TTC549 (cell line): ENCODE data around the gene ATP5F1D.

ENCODE experiments used
- FAIRE-seq: peaks from 2 replicates; lab custom pipeline; 2012; peaks lifted over from hg19 to GRCh38; lab: Jason Lieb, UNC

ATP5F1D gene

DNA sequence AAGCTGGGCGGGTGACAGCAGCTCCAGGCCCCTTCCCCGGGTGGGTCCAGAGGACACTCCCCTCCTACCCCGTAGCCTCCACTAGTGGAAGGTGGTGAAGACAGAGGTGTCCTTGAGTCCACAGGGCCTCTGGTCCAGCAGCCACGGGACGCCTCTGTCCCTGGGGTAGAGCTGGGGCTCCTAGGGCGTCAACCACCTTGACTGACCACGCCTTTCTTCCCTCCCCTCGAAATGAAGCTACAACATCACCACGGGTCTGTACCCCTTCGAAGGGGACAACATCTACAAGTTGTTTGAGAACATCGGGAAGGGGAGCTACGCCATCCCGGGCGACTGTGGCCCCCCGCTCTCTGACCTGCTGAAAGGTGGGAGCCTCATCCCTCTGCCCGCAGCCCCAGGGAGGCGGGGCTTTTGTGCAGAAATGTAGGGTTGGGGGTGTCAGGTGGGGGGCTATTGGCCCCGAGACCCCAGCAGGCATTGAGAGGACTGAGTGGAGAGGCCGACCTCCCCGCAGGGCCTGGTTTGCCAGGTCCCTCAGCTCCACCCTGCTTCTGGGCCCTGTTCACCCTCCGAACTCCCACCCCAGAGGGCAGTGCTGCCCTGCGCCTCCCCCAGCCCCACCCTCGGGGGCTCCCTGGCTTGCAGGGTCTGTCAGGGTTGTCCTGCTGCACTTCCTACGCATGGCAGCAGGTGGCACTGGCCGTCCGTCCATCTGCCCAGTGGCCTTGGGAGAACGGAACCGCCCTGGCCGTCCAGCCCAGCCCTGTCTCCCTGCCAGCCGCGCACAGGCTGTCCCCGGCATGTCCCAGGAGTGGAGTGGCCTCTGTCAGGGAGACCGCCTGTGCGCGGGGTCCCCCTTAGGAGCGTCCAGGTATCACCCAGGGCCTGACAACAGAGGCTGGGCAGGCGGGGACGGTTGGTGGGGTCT is 20.3 kb upstream of the ATP5F1D start:
- FAIRE-seq: no peak

DNA sequence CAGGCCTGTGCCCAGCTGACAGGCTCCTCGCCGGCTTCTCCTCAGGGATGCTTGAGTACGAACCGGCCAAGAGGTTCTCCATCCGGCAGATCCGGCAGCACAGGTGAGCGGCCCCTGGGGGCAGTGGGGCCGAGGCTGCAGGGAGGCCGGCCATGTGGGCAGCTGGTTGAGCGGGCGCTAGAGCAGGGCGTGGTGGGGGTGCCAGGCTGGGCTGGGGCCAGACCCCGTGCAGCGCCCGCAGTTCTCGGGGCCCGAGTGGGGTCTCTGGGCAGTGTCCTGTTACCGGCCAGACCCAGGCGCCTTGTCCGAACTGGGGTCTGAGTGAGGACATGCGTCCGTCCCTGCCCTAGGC is 19.7 kb upstream of the ATP5F1D start:
- no peak for FAIRE-seq

DNA sequence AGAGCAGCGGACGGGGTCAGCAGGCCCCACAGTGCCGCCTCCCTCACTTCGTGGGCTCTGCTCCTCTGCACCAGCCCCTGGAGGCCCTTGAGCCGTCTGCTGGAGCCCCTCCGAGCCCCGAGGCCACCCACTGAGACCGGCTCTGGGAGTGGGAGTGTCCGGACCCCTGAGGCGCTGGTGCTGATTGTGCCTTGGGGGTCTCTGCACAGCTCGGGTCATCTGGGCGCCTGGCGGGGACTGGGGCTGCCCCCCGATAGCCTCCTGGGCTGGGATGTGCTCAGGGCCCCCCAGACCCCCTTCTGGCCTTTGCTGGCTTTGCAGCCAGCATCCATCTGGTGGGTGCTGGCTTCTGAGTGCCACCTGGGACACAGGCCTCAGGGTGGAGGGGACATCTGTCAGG is 19.2 kb upstream of the ATP5F1D start:
- FAIRE-seq: no peak

DNA sequence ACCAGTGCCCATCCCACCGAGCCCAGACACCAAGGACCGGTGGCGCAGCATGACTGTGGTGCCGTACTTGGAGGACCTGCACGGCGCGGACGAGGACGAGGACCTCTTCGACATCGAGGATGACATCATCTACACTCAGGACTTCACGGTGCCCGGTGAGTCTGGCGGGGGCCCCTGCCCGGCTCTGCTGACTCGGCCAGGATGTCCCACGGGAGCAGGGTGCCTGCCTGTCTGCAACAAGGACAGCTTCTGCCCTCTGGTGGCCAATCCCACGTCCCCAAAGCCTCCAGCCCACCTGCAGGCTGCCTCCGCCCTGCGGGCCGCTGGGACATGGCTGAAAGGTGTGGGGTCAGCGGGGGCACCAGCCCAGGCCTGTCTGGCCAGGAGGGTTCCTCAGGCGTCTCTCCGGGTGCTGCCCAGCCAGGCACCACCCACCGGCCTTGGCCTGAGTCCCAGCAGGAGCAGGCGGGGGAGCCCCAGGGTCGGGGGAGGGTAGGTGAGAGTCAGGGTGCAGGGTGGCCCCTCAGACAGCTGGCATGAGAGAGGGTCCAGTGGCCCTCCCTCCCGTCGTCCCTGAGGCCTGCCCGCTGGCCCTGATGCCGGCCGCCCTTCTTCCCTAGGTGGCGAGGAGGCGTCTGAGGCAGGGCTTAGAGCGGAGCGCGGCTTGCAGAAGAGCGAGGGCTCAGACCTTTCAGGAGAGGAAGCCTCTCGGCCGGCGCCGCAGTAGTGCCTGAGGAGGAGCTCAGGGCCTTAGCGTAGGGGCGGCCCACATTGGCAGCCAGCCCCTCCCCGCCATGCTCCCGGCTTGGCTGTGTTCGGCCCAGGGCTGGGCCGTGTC is 18.3 kb upstream of the ATP5F1D start:
- FAIRE-seq: no peak

DNA sequence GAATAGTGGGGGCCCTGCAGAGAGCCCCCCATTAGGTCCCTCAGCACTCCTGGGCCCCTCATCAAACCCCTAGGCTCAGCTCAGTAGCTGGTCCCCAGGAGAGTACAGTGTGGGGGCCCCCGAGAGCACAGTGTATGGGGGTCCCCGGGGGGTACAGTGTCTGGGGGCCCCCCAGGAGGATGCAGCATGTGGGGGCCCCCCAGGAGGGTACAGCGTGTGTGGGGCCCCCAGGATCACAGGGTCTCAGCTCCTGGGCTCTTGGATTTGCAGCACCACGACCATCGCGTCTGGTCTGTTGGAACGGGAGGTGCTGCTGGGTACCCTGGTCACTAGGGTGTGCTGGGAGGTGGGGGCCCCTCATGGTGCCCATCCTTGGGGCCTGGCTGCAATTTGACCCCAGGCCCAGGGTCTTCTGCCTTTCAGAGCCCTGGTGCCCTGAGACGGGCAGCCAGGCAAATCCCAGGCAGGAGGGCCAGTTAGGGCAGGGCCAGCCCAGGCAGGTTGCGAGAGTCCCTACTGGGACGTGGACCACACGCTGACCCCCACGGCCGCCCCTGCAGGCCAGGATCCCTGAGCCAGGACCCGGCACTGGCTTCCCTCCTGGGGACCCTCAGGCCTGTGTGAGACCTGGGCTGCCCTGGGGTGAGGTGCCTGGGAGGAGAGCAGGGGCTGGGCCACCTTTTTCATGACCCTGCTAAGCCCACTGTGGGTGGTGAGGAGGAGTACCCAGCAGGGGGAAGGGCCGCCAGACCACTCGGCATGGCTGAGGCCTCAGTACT is 17.3 kb upstream of the ATP5F1D start:
- no peak for FAIRE-seq

DNA sequence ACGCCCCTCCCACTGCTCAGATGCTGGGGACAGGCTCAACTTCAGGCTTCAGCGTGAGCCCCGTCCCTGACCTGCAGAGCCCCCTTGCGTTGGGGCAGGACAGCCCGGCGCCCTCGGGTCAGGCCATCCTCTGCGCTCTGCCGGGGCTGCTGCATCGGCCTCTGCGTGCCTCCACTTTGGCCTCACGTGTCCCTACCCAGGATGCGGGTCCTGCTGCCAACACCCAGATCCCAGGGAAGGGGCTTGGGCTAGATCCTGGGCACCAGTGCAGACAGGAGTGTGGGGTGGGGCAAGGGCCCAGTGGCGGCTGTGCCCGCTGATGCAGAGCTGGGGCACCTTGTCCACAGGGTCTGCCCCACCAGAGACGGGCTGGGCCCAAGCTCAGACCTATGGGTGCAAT is 16.7 kb upstream of the ATP5F1D start:
- FAIRE-seq: no peak

DNA sequence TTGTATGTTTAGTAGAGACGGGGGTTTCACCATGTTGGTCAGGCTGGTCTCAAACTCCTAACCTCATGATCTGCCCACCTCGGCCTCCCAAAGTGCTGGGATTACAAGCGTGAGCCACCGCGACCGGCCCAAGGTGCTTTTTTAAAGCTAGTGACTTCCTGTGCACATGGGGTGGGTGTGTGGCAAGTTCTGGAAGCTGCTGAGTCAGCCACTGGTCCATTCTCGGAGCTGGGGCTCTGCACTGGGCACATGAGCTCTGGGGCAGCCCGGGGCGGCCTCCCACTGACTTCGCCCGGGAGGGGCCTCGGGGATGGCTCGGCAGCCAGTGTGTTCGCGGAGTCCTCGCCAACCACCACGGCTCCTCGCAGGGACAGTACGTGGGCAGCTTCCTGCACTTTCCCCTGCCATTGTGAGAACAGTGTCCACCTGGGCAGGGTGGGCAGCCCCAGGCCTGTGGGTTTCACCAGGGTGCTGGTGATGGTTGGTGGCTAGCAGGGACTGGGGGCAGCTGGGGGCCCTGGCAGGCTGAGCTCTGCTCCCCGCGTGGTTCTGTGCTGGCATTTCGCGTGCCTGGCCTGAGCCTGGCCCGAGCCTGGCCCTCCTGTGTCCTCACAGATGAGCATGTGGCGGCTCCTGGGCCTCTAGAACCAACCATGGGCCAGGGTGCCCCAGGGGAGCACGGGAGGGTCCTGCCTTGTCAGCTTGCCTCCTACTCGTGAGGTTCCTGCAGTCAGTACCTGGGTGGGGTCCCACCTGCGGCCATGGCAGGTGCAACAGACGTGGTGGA is 15.9 kb upstream of the ATP5F1D start:
- FAIRE-seq: no peak

DNA sequence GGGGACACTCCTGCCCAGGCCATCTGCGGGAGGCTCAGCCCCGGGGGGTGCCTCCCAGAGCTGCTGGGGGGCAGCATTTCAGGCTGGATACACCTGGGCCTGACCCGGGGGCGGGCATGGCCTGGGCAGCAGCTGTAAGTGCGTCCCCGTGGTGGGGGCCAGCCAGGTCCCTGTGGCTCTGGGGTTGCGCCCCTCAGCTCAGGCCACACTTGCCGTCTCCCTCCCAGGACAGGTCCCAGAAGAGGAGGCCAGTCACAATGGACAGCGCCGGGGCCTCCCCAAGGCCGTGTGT is 15.4 kb upstream of the ATP5F1D start:
- no peak for FAIRE-seq

DNA sequence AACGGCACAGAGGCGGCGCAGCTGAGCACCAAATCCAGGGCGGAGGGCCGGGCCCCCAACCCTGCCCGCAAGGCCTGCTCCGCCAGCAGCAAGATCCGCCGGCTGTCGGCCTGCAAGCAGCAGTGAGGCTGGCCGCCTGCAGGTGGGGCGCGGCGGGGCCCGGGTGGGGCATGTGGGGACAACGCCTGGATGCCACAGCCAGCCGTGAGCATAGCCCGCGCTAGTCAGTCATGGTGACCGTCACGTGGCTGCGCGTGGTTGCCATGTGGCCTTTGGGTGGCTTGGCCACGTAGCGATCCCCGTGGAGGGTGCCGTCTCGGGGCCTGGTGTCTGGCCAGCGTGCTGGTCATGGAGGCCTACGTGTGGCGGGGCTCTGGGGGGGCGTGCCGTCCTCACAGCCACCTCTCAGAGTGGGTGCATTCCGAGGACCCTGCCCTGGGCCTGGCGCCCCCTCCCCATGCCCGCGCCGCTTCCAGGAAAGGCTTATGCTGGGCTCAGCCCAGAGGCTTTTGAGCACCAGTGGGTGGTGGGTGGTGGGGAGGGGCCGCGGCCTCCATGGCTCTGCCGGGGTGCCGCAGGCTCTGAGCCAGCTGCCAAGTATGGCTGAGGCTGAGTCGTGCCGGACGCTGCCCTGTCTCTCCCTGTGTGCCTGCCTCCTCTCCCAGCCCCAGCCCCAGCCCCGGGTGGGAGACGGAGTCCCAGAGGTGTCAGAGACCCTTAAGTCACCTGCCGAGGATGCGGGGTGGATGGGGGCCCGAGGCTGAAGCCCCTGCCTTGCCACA is 14.8 kb upstream of the ATP5F1D start:
- no peak for FAIRE-seq

DNA sequence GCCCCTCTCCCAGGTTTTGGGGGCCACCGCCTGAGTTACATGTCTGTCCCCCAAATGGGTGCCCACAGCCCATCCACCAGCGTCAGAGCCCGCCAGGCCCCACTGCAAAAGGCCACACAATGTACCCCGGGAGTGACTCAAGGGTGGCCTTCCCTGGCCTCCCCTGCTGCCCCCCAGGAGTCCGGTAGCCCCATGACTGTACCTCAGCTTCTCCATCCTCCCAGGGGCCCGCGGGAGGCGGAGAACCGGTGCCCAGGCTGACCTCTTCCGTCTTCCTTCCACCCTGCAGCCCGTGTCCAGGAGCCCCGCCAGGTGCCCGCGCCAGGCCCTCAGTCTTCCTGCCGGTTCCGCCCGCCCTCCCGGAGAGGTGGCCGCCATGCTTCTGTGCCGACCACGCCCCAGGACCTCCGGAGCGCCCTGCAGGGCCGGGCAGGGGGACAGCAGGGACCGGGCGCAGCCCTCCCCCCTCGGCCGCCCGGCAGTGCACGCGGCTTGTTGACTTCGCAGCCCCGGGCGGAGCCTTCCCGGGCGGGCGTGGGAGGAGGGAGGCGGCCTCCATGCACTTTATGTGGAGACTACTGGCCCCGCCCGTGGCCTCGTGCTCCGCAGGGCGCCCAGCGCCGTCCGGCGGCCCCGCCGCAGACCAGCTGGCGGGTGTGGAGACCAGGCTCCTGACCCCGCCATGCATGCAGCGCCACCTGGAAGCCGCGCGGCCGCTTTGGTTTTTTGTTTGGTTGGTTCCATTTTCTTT is 14.1 kb upstream of the ATP5F1D start:
- FAIRE-seq: no peak

DNA sequence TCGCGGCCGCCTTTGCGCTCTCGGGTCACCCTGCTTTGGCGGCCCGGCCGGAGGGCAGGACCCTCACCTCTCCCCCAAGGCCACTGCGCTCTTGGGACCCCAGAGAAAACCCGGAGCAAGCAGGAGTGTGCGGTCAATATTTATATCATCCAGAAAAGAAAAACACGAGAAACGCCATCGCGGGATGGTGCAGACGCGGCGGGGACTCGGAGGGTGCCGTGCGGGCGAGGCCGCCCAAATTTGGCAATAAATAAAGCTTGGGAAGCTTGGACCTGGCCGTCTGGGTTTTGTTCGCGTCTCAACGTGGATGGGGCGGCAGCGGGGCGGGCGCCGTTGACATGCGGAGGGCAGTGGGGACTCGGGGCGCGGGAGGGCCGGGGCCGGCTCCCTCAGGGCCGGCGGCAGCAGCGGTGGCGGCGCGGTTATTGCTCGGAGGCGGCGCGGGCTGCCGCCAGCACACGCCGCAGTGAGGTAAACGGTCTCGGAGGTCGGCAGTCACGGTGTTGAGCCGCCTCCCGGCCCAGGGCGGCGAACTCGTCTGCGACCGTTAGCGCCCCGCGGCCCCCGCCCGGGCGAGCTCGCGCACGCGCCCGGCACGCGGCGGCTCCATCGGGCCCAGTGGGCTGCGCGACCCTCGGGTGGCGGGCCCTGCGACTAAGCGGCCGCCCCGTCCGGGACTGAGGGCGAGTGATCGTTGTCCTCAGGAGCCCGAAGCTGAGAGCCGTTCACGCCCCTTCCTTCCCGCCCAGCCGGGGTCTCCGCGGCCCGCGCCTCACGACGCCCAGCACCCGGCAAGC is 13.2 kb upstream of the ATP5F1D start:
- FAIRE-seq: no peak

DNA sequence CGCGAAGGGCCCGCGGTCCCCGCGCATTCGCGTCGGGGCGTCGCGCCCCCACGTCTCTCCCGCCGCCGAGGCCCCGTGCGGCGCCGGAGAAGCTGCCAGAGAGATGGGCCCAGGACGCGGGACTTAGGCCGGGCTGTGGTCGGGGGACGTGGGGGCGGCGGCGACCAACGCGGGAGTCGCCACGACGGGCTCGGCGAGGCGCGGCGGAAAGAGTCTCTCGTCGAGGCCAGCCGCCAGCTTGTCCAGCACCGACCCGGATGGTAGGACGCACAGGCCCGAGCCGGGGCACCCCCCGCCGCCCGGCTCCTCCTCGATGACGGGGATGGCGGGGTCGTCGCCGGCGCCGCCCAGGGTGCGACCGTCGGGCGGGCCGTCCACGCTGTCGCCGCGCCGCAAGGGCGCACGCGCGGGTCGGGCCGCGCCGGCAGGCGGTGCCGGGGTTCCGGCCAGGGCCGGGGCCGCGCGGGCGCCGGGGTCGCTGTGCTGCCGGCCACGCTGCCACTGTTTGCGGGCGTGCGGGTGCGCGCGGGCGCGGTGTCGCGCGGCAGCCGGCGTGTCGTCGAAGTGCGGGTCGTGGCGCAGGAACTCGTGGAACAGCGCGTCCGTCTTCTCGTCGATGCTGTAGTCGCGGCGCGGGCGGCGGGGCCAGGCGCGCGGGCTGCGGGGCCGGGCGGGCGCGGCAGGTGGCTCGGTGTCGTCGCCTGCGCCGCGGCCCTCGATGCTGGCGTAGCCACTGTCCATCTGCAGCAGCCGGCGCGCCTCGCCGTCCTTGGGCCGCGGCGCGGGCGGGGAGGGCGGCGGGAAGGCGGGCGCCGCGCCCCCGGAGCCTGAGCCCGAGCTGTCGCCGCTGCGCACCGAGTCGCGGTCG is 12.3 kb upstream of the ATP5F1D start:
- no peak for FAIRE-seq

DNA sequence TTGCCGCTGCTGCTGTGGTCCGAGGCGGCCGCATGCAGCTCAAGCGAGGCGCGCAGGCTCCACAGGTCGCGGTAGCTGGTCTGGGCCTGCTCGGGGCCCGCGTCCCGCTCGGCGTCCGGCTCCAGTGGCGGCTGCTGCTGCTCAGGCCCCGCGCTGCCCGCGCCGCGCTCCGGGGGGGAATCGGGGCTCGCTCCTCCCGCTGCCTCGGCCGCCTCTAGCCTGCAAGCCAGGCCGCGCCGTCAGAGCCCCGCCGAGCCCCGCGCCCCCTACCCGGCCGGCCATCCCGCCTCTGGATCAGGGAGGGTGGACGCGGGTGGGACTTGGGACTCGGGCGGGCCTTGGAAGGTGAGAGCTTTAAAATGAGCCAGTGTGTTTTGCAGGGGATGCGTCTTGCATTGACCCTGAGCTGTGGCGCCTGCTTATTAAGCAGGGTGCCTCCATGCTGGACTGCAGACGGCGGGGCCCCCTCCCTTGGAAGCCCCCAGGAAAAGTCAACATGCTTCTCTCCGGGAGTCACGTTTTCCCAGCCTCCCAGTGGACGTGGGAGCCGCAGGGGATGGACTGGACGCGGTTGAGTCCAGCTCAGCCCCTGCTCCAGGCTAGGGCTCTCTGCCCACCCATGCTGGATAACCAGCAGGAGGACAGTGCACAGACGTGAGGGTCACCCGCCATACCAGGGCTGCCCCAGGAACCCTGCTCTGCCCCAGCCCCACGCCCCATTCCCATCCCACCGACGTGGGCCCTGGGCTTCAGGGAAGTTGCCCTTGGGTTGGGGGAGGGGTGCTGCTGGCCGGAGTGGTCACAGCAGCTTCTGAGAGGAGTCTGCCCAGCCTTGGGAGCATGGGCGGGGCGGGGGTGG is 11.4 kb upstream of the ATP5F1D start:
- FAIRE-seq: no peak

DNA sequence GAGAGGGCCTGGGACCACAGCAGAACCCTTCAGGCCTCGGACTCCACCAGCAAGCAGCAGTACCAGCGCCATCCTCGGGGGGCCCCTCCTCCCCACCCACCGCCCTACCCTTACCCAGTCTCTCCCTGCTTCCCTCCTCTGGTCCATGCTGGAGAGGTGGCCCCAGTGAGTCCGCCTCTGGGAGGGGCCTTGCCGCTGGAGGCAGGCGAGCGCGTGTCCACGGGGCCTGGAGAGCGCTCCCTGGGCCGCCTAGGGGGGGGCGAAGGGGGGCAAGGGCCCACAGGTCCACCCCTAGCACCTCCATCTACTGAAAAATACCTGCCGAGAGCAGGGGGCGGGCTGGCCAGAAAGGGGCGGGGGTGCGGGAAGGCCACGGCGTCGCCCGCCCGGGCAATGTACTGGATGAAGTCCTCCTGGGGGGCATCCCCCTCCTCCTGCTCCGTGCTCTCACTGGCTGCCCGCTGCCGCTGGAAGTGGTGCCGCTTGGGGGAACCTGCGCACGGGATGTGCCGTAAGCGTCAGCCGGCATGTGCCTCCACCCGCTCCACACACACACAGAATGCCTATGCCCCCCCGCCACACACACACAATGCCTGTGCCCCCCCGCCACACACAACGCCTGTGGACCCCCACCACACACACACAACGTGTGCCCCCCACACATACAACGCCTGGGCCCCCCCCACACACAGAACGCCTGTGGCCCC is 10.6 kb upstream of the ATP5F1D start:
- no peak for FAIRE-seq

DNA sequence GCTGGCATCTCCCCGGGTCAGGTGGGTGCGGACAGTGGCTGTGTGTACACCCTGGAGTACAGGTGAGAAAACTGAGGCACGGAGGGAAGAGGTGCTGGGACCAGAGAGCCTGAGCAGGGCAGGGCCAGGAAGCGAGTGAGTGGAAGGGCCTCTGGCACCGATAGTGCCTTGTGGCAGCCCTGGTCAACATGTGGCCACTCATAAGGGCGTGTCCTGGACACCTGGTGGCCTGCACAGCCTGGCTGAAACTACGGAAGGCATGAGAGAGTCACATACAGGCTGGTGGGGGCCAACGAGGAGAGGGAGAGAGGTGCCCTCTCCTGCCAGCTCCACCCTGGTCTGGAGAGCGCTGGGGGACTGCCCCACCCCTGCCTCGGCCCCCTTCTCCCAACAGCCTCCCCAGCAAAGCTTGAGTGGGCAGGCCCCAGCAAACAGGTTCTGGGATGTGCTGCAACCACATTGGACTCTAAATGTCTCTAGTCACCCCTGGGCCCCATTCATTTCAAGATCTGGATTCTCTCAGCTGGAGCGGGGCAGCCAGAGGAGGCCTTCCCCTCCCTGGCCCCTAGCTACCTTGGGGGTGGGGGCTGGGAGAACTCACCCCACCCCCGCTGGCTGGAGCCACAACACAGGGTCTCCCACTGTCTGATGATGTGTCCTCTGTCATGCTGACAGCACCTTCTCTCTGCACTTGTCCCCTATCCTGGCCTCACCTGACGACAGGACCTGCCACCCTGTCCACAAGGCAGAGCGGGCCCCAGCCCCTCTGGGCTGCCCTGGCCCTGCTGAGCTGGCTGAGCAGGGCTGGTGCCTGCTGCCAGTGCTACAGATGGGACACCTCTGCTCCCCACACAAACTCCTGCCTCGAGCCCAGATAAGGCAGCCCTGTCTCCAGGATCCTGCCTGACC is 9.6 kb upstream of the ATP5F1D start:
- FAIRE-seq: no peak

DNA sequence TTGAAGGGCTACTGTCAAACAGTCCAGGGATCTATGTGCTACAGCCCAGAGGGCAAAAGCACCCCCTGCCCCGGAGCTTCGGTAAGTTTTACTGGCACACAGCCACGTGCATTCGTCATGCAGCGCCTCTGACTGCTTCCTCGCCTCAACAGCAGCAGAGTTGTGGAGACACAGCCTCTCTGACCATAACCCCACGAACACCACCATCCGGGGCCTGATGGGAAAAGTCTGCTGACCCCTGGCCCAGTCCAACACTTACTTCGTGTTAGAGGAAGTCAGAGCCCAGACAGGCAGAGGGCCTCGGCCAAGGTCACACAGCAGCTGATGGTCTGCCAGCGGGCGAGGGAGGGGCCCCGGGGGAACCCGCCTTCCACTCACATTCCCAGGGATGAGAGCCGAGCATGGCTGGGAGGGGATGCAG is 8.9 kb upstream of the ATP5F1D start:
- no peak for FAIRE-seq
